ENCODE data around the gene BTG3. TPM values are rescaled to one million over a fixed set of nuclear protein-coding genes. Genes with fewer than 3 reads are reported as not detected.

BTG3 gene
- total RNA-seq, 2 donors from 2014 or later: 27.3 to 31.1 TPM

GRCh38 chr21:17631195-17631594 lies 18.5 kb upstream of the BTG3 start:
- H3K27me3 ChIP-seq: no peaks in the 10 kb centered on the region
- intact Hi-C loops (cut with DNase I): no loop called here
- DNase-seq: no peak
- no peak overlapping the region for H3K27ac ChIP-seq
- H3K9ac ChIP-seq (ENCODE audit: low read depth in 2 of 2, low read length in 2 of 2): no peak overlapping the region
- H3K4me1 ChIP-seq: no peaks in the 10 kb centered on the region
- no peaks in the 10 kb centered on the region for H3K9me3 ChIP-seq
- H3K4me3 ChIP-seq: no peak overlapping the region
- TF ChIP-seq CTCF (IDR thresholded peaks at IDR 0.05): no peak
- no peaks in the 10 kb centered on the region for H3K36me3 ChIP-seq

GRCh38 chr21:17622018-17622417 lies 9.3 kb upstream of the BTG3 start:
- no peak for TF ChIP-seq CTCF (IDR thresholded peaks at IDR 0.05)
- H3K9ac ChIP-seq (ENCODE audit: low read depth in 2 of 2, low read length in 2 of 2): no peak overlapping the region
- DNase-seq: no peak
- H3K4me3 ChIP-seq: no peak overlapping the region
- no peaks in the 10 kb centered on the region for H3K36me3 ChIP-seq
- no peaks in the 10 kb centered on the region for H3K4me1 ChIP-seq
- intact Hi-C loops (cut with DNase I): no loop called here
- no peak overlapping the region for H3K27ac ChIP-seq
- H3K27me3 ChIP-seq: no peaks in the 10 kb centered on the region
- no peaks in the 10 kb centered on the region for H3K9me3 ChIP-seq

DNA sequence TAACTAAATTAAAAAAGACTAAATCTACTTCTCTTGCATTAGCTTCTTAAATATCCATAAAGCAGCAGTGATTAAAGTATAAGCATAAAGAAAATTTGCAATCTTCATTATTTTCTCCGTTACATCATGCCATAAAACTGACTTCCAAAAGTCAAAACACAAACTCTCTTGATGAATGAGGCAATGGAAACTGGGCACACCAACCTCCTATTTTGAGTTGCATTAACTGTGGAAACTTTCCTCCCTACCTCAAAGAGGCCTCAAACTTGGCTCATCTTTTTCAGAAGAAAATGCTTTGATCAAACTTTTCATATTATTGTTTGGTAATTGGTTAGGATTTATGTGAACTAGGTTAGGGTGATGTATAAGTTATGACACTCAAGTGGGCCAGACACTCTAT lies 4.1 kb upstream of the BTG3 start:
- no peaks in the 10 kb centered on the region for H3K27me3 ChIP-seq

DNA sequence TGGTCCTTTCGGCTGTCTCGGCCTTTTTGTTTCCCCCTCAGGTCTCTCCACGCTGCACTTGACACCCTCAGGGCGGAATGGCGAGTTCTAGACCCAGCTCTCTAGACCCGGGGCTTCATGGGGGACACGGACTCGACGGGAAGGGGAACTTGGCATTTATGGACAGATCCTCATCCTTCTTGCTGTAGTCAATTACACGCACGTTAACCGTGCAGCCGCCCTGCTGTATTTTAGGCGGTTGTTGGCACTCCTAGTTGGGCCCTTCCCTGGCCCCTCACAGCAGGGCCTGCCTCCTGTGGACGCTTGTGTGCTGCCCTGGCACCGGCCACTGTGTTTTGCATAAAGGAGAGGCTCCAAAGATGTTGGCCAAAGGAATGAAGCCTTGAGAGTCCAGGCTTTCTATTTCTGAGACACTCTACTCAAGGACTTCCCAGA lies 558 bp upstream of the BTG3 start:
- H3K27me3 ChIP-seq: no peaks in the 10 kb centered on the region
- intact Hi-C loops (cut with DNase I): no loop called here
- H3K9me3 ChIP-seq: no peaks in the 10 kb centered on the region
- H3K4me3 ChIP-seq: peak overlapping the region; percentile 65
- peak overlapping the region; percentile 78 for H3K27ac ChIP-seq
- peak; percentile 41 for DNase-seq
- peak overlapping the region; percentile 71 to 95 for H3K9ac ChIP-seq (ENCODE audit: low read depth in 2 of 2, low read length in 2 of 2)
- peaks cover 1% of the 10 kb centered on the region for H3K4me1 ChIP-seq
- TF ChIP-seq CTCF (IDR thresholded peaks at IDR 0.05): no peak
- H3K36me3 ChIP-seq: no peaks in the 10 kb centered on the region

More for the DNA sequence above, 4.1 kb upstream of the BTG3 start:
- H3K27ac ChIP-seq: no peak overlapping the region
- H3K9me3 ChIP-seq: no peaks in the 10 kb centered on the region
- DNase-seq: no peak
- no peak for TF ChIP-seq CTCF (IDR thresholded peaks at IDR 0.05)
- no peaks in the 10 kb centered on the region for H3K4me1 ChIP-seq
- intact Hi-C loops (cut with DNase I): no loop called here
- H3K36me3 ChIP-seq: no peaks in the 10 kb centered on the region
- H3K4me3 ChIP-seq: no peak overlapping the region
- H3K9ac ChIP-seq (ENCODE audit: low read depth in 2 of 2, low read length in 2 of 2): no peak overlapping the region

GRCh38 chr21:17612023-17612564 lies 607 bp downstream of the BTG3 start:
- Histone ChIP-seq H3K27ac (peak overlapping the region; percentile 78), H3K9ac (ENCODE audit: low read depth in 2 of 2, low read length in 2 of 2) (peak overlapping the region; percentile 89 to 95), H3K27me3 (no peaks in the 10 kb centered on the region), H3K4me3 (peak overlapping the region; percentile 65), H3K36me3 (no peaks in the 10 kb centered on the region), H3K4me1 (peaks cover 5% of the 10 kb centered on the region), H3K9me3 (no peaks in the 10 kb centered on the region)
- no peak for TF ChIP-seq CTCF (IDR thresholded peaks at IDR 0.05)
- intact Hi-C loops (cut with DNase I): no loop called here
- DNase-seq: peak; percentile 53
